Neural cell (in vitro differentiated cells): ENCODE measurements around the gene SLC12A3. TPM values are rescaled to one million over a fixed set of nuclear protein-coding genes. Genes with fewer than 3 reads are reported as not detected.

ENCODE experiments used
- H2AFZ ChIP-seq: fragments of 200-600, 300-800 bp; sonication (generic), shearing (Covaris generic); 2 replicates; pipeline ENCODE4 v1.6.0; 2014; ENCODE audit warnings: low read depth, mild to moderate bottlenecking, antibody characterized with exemption, low read length, moderate library complexity
- H3F3A ChIP-seq: fragments of 200-600 bp; shearing (Covaris generic); 2 replicates; pipeline ENCODE4 v1.6.1; 2016; ENCODE audit warnings: mild to moderate bottlenecking, moderate library complexity, mixed read lengths, antibody characterized with exemption, low read length; ENCODE audit not compliant: insufficient read depth, poor library complexity, severe bottlenecking
- H3K27ac ChIP-seq: fragments of 200-600, 300-800 bp; sonication (generic), shearing (Covaris generic); 2 replicates; pipeline ENCODE4 v1.5.1; 2014; ENCODE audit warnings: mild to moderate bottlenecking, low read length, moderate library complexity
- H3K27me3 ChIP-seq: fragments of 300-800, 200-600 bp; sonication (generic), shearing (Covaris generic); 2 replicates; pipeline ENCODE4 v1.6.0; 2014; ENCODE audit warnings: mild to moderate bottlenecking, low read depth, low read length, moderate library complexity; ENCODE audit not compliant: insufficient read depth
- H3K36me3 ChIP-seq: fragments of 300-800, 200-600 bp; sonication (generic), shearing (Covaris generic); 2 replicates; pipeline ENCODE4 v1.5.1; 2014; ENCODE audit warnings: mild to moderate bottlenecking, antibody characterized with exemption, low read length, moderate library complexity; ENCODE audit not compliant: insufficient read depth
- H3K4me2 ChIP-seq: fragments of 300-800, 200-600 bp; sonication (generic), shearing (Covaris generic); 2 replicates; pipeline ENCODE4 v1.6.0; 2014; ENCODE audit warnings: mild to moderate bottlenecking, low read length
- H3K4me3 ChIP-seq: fragments of 300-800, 200-600 bp; sonication (generic), shearing (Covaris generic); 2 replicates; pipeline ENCODE4 v1.5.1; 2014; ENCODE audit warnings: mild to moderate bottlenecking, low read length, moderate library complexity
- H3K79me2 ChIP-seq: fragments of 200-600 bp; shearing (Covaris generic); replicated peaks from 2 replicates; pipeline ENCODE4 v1.6.0; 2014; ENCODE audit warnings: mild to moderate bottlenecking, low read length, moderate library complexity; ENCODE audit not compliant: insufficient read depth
- H3K9ac ChIP-seq: fragments of 300-800, 200-600 bp; sonication (generic), shearing (Covaris generic); 2 replicates; pipeline ENCODE4 v1.6.1; 2016; ENCODE audit warnings: mild to moderate bottlenecking, low read length, mixed read lengths
- H3K9me2 ChIP-seq: fragments of 200-600 bp; shearing (Covaris generic); 2 replicates; pipeline ENCODE4 v1.6.1; 2016; ENCODE audit warnings: mild to moderate bottlenecking, low read length, mixed read lengths; ENCODE audit not compliant: insufficient read depth
- H3K9me3 ChIP-seq: fragments of 200-600, 300-800 bp; sonication (generic), shearing (Covaris generic); 2 replicates; pipeline ENCODE4 v1.6.1; 2016; ENCODE audit warnings: mild to moderate bottlenecking, mixed run types, low read length, moderate library complexity, mixed read lengths
- H4K20me1 ChIP-seq: fragments of 200-600 bp; shearing (Covaris generic); 2 replicates; pipeline ENCODE4 v1.6.1; 2016; ENCODE audit warnings: mild to moderate bottlenecking, mixed run types; ENCODE audit not compliant: insufficient read depth
- EP300 ChIP-seq: fragments of 450-650 bp; conservative IDR thresholded peaks from 2 replicates; pipeline ENCODE4 v1.6.1; 2014; ENCODE audit warnings: antibody characterized with exemption, mild to moderate bottlenecking, moderate library complexity; ENCODE audit not compliant: poor library complexity, severe bottlenecking
- EZH2 ChIP-seq: fragments of 200-600, 300-800 bp; shearing (Covaris generic), sonication (generic); IDR thresholded peaks from 2 replicates; pipeline ENCODE4 v1.6.1; 2014; ENCODE audit warnings: antibody characterized with exemption, low read length, borderline replicate concordance, mild to moderate bottlenecking; ENCODE audit not compliant: insufficient read depth, poor library complexity, severe bottlenecking
- MXI1 ChIP-seq: fragments of 450-650 bp; conservative IDR thresholded peaks from 2 replicates; pipeline ENCODE4 v1.6.1; 2014; ENCODE audit warnings: antibody characterized with exemption, mild to moderate bottlenecking; ENCODE audit not compliant: poor library complexity, severe bottlenecking
- POLR2AphosphoS5 ChIP-seq: IDR thresholded peaks from 2 replicates; pipeline ENCODE4 v1.6.1; 2012
- RAD21 ChIP-seq: fragments of 450-650 bp; conservative IDR thresholded peaks from 2 replicates; pipeline ENCODE4 v1.6.1; 2014; ENCODE audit warnings: antibody characterized with exemption, mild to moderate bottlenecking, moderate library complexity
- SMC3 ChIP-seq: fragments of 450-650 bp; conservative IDR thresholded peaks from 2 replicates; pipeline ENCODE4 v1.6.1; 2014; ENCODE audit warnings: antibody characterized with exemption, mild to moderate bottlenecking, moderate library complexity; ENCODE audit not compliant: poor library complexity
- TAF1 ChIP-seq: IDR thresholded peaks from 2 replicates; pipeline ENCODE4 v1.6.1; 2012; ENCODE audit warnings: low read depth
- polyA plus RNA-seq: library from polyadenylated mRNA; depleted of rRNA; stranded (reverse); fragments of >200 nt; gene quantifications from 2 replicates; pipeline ENCODE4 v1.2.3, GENCODE V29; 2014
- TF ChIP-seq, protein P1 (sequence below): fragments of 450-650 bp; IDR thresholded peaks from 2 replicates; pipeline ENCODE4 v1.5.1; 2014; ENCODE audit warnings: antibody characterized with exemption, mild to moderate bottlenecking, moderate library complexity; ENCODE audit not compliant: poor library complexity, severe bottlenecking
- TF ChIP-seq, protein P2 (sequence below): IDR thresholded peaks from 2 replicates; pipeline ENCODE4 v1.6.1; 2012; ENCODE audit warnings: borderline replicate concordance

SLC12A3 gene
- polyA plus RNA-seq, 1 donor from 2014 or later = 0.09 TPM

DNA sequence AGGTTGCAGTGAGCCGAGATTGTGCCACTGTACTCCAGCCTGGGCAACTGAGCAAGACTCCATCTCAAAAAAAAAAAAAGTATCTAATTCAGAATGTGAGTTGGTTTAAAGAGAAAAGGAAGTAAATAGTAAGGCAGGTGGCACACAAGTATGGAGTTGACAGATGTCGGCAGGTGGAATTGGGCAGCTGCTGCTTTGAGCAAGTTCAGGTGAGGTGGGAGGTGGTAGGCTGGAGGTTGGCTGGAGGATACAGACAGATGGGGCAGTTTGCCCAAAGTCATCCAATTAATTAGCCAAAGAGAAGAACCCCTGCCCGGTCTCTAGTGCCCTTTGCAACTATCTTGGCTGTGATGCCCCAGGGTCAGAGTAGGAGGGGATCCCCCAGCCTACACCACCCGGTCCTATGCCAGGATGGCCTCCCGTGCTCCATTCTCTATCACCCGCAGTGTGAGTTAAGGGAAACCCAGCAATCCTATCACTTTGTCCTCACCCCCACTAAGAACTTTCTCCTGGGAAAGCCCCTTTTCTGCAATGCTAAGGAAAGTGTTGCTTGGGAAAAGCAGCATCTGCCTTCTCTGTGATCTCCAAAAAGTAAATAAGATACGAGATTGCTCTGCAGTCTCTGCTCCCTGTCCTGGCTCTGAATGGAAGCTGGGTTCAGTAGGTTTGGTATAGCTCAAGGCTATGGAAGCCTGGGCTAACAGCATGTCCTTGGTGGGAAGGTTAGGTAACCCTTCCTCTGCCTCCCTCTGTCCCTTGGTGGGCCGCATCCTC, 32.2 kb downstream of the SLC12A3 start:
- Histone ChIP-seq H3K4me2 (no peak overlapping the region), H3K79me2 (no peaks in the 10 kb centered on the region), H3K36me3 (no peaks in the 10 kb centered on the region), H3K27ac (no peak overlapping the region), H2AFZ (no peak overlapping the region), H3K4me3 (no peak overlapping the region), H3K9me2 (no peaks in the 10 kb centered on the region), H4K20me1 (no peaks in the 10 kb centered on the region), H3F3A (no peaks in the 10 kb centered on the region), H3K9ac (no peak overlapping the region), H3K9me3 (no peaks in the 10 kb centered on the region), H3K27me3 (no peaks in the 10 kb centered on the region)
- TF ChIP-seq RAD21 (no peak), SMC3 (no peak), POLR2AphosphoS5 (no peak), EZH2 (no peak), EP300 (no peak), TAF1 (no peak), MXI1 (no peak)
- TF ChIP-seq, protein P1, sequence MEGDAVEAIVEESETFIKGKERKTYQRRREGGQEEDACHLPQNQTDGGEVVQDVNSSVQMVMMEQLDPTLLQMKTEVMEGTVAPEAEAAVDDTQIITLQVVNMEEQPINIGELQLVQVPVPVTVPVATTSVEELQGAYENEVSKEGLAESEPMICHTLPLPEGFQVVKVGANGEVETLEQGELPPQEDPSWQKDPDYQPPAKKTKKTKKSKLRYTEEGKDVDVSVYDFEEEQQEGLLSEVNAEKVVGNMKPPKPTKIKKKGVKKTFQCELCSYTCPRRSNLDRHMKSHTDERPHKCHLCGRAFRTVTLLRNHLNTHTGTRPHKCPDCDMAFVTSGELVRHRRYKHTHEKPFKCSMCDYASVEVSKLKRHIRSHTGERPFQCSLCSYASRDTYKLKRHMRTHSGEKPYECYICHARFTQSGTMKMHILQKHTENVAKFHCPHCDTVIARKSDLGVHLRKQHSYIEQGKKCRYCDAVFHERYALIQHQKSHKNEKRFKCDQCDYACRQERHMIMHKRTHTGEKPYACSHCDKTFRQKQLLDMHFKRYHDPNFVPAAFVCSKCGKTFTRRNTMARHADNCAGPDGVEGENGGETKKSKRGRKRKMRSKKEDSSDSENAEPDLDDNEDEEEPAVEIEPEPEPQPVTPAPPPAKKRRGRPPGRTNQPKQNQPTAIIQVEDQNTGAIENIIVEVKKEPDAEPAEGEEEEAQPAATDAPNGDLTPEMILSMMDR = no peak
- TF ChIP-seq, protein P2, sequence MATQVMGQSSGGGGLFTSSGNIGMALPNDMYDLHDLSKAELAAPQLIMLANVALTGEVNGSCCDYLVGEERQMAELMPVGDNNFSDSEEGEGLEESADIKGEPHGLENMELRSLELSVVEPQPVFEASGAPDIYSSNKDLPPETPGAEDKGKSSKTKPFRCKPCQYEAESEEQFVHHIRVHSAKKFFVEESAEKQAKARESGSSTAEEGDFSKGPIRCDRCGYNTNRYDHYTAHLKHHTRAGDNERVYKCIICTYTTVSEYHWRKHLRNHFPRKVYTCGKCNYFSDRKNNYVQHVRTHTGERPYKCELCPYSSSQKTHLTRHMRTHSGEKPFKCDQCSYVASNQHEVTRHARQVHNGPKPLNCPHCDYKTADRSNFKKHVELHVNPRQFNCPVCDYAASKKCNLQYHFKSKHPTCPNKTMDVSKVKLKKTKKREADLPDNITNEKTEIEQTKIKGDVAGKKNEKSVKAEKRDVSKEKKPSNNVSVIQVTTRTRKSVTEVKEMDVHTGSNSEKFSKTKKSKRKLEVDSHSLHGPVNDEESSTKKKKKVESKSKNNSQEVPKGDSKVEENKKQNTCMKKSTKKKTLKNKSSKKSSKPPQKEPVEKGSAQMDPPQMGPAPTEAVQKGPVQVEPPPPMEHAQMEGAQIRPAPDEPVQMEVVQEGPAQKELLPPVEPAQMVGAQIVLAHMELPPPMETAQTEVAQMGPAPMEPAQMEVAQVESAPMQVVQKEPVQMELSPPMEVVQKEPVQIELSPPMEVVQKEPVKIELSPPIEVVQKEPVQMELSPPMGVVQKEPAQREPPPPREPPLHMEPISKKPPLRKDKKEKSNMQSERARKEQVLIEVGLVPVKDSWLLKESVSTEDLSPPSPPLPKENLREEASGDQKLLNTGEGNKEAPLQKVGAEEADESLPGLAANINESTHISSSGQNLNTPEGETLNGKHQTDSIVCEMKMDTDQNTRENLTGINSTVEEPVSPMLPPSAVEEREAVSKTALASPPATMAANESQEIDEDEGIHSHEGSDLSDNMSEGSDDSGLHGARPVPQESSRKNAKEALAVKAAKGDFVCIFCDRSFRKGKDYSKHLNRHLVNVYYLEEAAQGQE = no peak

DNA sequence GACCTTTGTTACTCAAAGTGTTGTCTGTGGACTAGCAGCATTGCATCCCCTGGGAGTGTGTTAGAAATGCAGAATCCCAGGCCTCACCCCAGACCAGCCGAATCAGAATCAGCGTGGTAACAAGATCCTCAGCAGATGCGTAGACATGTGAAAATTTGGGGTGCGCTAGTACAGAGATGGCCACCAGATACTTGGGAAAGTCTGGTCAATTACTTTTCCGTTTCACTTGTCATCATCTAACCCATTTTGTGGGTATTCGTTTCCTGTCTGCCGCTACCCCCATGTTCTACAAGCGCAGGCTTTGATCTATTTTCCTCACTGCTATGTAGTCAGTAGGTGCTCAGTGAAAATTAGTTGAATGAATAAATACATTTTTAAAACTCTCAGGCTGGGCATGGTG, 33.8 kb downstream of the SLC12A3 start:
- TF ChIP-seq, protein P2 = no peak
- no peak for TF ChIP-seq EZH2
- TF ChIP-seq TAF1 = no peak
- Histone ChIP-seq H3K4me3 (no peak overlapping the region), H3K27ac (no peak overlapping the region), H2AFZ (no peak overlapping the region), H3K4me2 (no peak overlapping the region), H4K20me1 (no peaks in the 10 kb centered on the region), H3K9me3 (no peaks in the 10 kb centered on the region), H3K79me2 (no peaks in the 10 kb centered on the region), H3F3A (no peaks in the 10 kb centered on the region), H3K36me3 (no peaks in the 10 kb centered on the region), H3K27me3 (no peaks in the 10 kb centered on the region), H3K9ac (no peak overlapping the region), H3K9me2 (no peaks in the 10 kb centered on the region)
